ENCODE measurements around the gene ETV6. TPM values are rescaled to one million over a fixed set of nuclear protein-coding genes. Genes with fewer than 3 reads are reported as not detected.

ETV6 gene
- total and polyA plus RNA-seq, 2 of the 8 experiments (the other 6 are each of a cell fraction or from before 2014, with no cell fraction given), result 5.5 to 23.9 TPM

GRCh38 chr12:11601647-11602046 is 47.8 kb upstream of the ETV6 start:
- no peak overlapping the region for H3K4me2 ChIP-seq (ENCODE audit: insufficient read depth in 1 of 2, low read depth in 2 of 2, low read length in 2 of 2)
- CTCF ChIA-PET (ENCODE audit: partially characterized antibody), result no interaction called here
- no peak overlapping the region for H3K4me3 ChIP-seq (ENCODE audit: extremely low read depth in 1 of 4, insufficient read depth in 2 of 4, low read depth in 3 of 4, low read length in 4 of 4)
- H2BK15ac ChIP-seq (ENCODE audit: low read length), result no peak overlapping the region
- H3K9me3 ChIP-seq (ENCODE audit: insufficient read depth in 2 of 2, low read depth in 1 of 2, low read length in 1 of 2), result no peaks in the 10 kb centered on the region
- H3K14ac ChIP-seq (ENCODE audit: insufficient read length), result no peak overlapping the region
- no peak overlapping the region for H3K9ac ChIP-seq (replicated peaks in 1 of 4; ENCODE audit: extremely low read depth in 1 of 4, low read depth in 3 of 4, low read length in 3 of 4)
- no peaks in the 10 kb centered on the region for H3K79me2 ChIP-seq (ENCODE audit: control insufficient read depth in 1 of 2, insufficient read depth in 2 of 2, low read length in 2 of 2)
- no peak overlapping the region for H2BK120ac ChIP-seq (replicated peaks; ENCODE audit: low read depth, low read length)
- H2AK5ac ChIP-seq (ENCODE audit: low read depth, low read length), result no peak overlapping the region
- H2BK20ac ChIP-seq (ENCODE audit: low read length), result peak overlapping the region; percentile 72; the same call in 1 of the 2 replicates
- H3K56ac ChIP-seq (replicated peaks; ENCODE audit: insufficient read length, low read depth, low read length), result no peak overlapping the region
- no peaks in the 10 kb centered on the region for H3K36me3 ChIP-seq (ENCODE audit: control insufficient read depth in 2 of 4, insufficient read depth in 4 of 4, low read length in 3 of 4)
- no peak overlapping the region for H3K27ac ChIP-seq (ENCODE audit: low read depth, low read length)
- FAIRE-seq (no peak), DNase-seq (ENCODE audit: low read depth in 1 of 2, low spot score in 2 of 2) (no peak)
- no peak overlapping the region for H2AFZ ChIP-seq (ENCODE audit: low read length)
- POLR2A ChIA-PET (ENCODE audit: partially characterized antibody), result no interaction called here
- H2BK5ac ChIP-seq (ENCODE audit: low read depth, low read length), result peak overlapping the region; percentile 6; the same call in 1 of the 2 replicates
- no peak for TF ChIP-seq ZNF274 (IDR thresholded peaks at IDR 0.05; ENCODE audit: borderline replicate concordance, extremely low read depth, low read length)
- H3K18ac ChIP-seq (ENCODE audit: extremely low read depth, low read length), result no peak overlapping the region
- no peak overlapping the region for H4K8ac ChIP-seq (ENCODE audit: extremely low read depth, insufficient read depth, low read length)
- H4K91ac ChIP-seq (replicated peaks; ENCODE audit: insufficient read length, low read length), result no peak overlapping the region
- H2BK12ac ChIP-seq (ENCODE audit: low read depth, low read length), result no peak overlapping the region
- H3K79me1 ChIP-seq (ENCODE audit: low read depth, low read length), result no peaks in the 10 kb centered on the region
- no peaks in the 10 kb centered on the region for H4K20me1 ChIP-seq (replicated peaks in 1 of 2; ENCODE audit: control insufficient read depth in 1 of 2, insufficient read depth in 2 of 2, low read length in 2 of 2)
- no peaks in the 10 kb centered on the region for H3K23me2 ChIP-seq (ENCODE audit: low read depth, low read length)
- peaks cover 0 to 10% (median 8%) of the 10 kb centered on the region in 4 experiments; a peak in 5 of 7 replicates for H3K4me1 ChIP-seq (replicated peaks in 1 of 4; ENCODE audit: control insufficient read depth in 3 of 4, insufficient read depth in 4 of 4, low read length in 3 of 4)
- no peaks in the 10 kb centered on the region for H3K27me3 ChIP-seq (replicated peaks in 1 of 4; ENCODE audit: control insufficient read depth in 3 of 4, extremely low read depth in 1 of 4, insufficient read depth in 3 of 4, low read length in 3 of 4)
- H3K23ac ChIP-seq (ENCODE audit: insufficient read length), result no peak overlapping the region
- no peak overlapping the region for H4K5ac ChIP-seq (ENCODE audit: insufficient read length, low read depth, low read length)
- H3K4ac ChIP-seq (replicated peaks; ENCODE audit: insufficient read length, low read depth, low read length), result no peak overlapping the region
- 86% methylated on average over 1 of the region's 1 CpG; no CpG with 5 or more reads in 1 of the 2 experiments for WGBS, 2 experiments (ENCODE audit: extremely low coverage in 1 of 2, insufficient coverage in 1 of 2, insufficient read length in 1 of 2, insufficient replicate concordance in 2 of 2, low coverage in 1 of 2, low lambda C conversion rate in 2 of 2, missing lambda C conversion rate in 1 of 2)

Measured in H1 (cell line).